ENCODE results near the gene ERVFRD-1. TPM values are rescaled to one million over a fixed set of nuclear protein-coding genes. Genes with fewer than 3 reads are reported as not detected.

The ERVFRD-1 gene
- total and polyA plus RNA-seq, 4 donors, result 0.06 to 0.26 (median 0.13) TPM

DNA sequence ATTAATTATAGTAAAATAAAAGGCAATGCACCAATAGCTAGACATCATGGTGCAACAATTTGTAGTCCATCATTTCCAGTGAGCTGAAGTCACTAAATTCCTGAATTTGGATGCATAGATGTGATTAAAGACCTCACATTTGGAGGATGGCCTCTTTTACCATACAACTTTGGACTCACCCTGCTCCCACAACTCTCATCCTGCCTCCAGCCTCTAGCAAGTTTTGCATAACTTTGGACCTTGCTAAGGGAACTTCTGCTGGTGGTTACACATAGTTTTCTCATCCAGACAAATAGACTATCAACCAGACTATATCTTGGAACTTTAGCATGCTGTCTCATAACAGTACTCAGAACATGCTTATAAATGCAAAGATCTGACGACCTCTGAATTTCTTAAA, 54.7 kb downstream of the ERVFRD-1 start:
- WGBS, 2 donors, result 74 to 79% methylated on average over 1 of the region's 1 CpG
- no peak for TF ChIP-seq CTCF (IDR thresholded peaks at IDR 0.05; ENCODE audit: control extremely low read depth, extremely low read depth)
- H3K4me3 ChIP-seq, result no peak overlapping the region
- ATAC-seq (ENCODE audit: insufficient read depth, low FRiP score) (no peak), DNase-seq (no peak)
- H3K4me1 ChIP-seq (ENCODE audit: control insufficient read depth in 5 of 5, insufficient read depth in 5 of 5, low read length in 5 of 5), result no peaks in the 10 kb centered on the region
- H3K36me3 ChIP-seq (ENCODE audit: control insufficient read depth in 4 of 4, insufficient read depth in 4 of 4, low read length in 4 of 4), result no peaks in the 10 kb centered on the region
- H3K27me3 ChIP-seq (ENCODE audit: control insufficient read depth in 3 of 3, insufficient read depth in 3 of 3, low read length in 2 of 3), result no peaks in the 10 kb centered on the region
- no peak overlapping the region for H3K9ac ChIP-seq (ENCODE audit: insufficient read depth in 1 of 2, low read length in 2 of 2)
- H3K9me3 ChIP-seq (ENCODE audit: control insufficient read depth in 4 of 4, insufficient read depth in 3 of 4, low read length in 3 of 4), result no peaks in the 10 kb centered on the region
- H3K27ac ChIP-seq (ENCODE audit: low read depth in 1 of 2, low read length in 1 of 2), result no peak overlapping the region

GRCh38 chr6:11055127-11055627, 56.3 kb downstream of the ERVFRD-1 start:
- Histone ChIP-seq H3K36me3 (ENCODE audit: control insufficient read depth in 4 of 4, insufficient read depth in 4 of 4, low read length in 4 of 4) (no peaks in the 10 kb centered on the region), H3K9ac (ENCODE audit: insufficient read depth in 1 of 2, low read length in 2 of 2) (no peak overlapping the region), H3K9me3 (ENCODE audit: control insufficient read depth in 4 of 4, insufficient read depth in 3 of 4, low read length in 3 of 4) (no peaks in the 10 kb centered on the region), H3K4me3 (no peak overlapping the region), H3K27me3 (ENCODE audit: control insufficient read depth in 3 of 3, insufficient read depth in 3 of 3, low read length in 2 of 3) (no peaks in the 10 kb centered on the region), H3K4me1 (ENCODE audit: control insufficient read depth in 5 of 5, insufficient read depth in 5 of 5, low read length in 5 of 5) (no peaks in the 10 kb centered on the region), H3K27ac (ENCODE audit: low read depth in 1 of 2, low read length in 1 of 2) (no peak overlapping the region)
- no peak for DNase-seq
- 44 to 70% methylated on average over 4 of the region's 4 CpGs for WGBS, 2 donors
- no peak for ATAC-seq (ENCODE audit: insufficient read depth, low FRiP score)
- TF ChIP-seq CTCF (IDR thresholded peaks at IDR 0.05; ENCODE audit: control extremely low read depth, extremely low read depth), result no peak

- no peak overlapping the region for H3K27ac ChIP-seq (ENCODE audit: low read depth in 1 of 2, low read length in 1 of 2)
- DNase-seq, result no peak
- TF ChIP-seq CTCF (IDR thresholded peaks at IDR 0.05; ENCODE audit: control extremely low read depth, extremely low read depth), result no peak
- H3K36me3 ChIP-seq (ENCODE audit: control insufficient read depth in 4 of 4, insufficient read depth in 4 of 4, low read length in 4 of 4), result no peaks in the 10 kb centered on the region
- H3K9ac ChIP-seq (ENCODE audit: insufficient read depth in 1 of 2, low read length in 2 of 2), result no peak overlapping the region
- no peaks in the 10 kb centered on the region for H3K4me1 ChIP-seq (ENCODE audit: control insufficient read depth in 5 of 5, insufficient read depth in 5 of 5, low read length in 5 of 5)
- H3K27me3 ChIP-seq (ENCODE audit: control insufficient read depth in 3 of 3, insufficient read depth in 3 of 3, low read length in 2 of 3), result no peaks in the 10 kb centered on the region
- ATAC-seq (ENCODE audit: insufficient read depth, low FRiP score), result no peak
- 85 to 93% methylated on average over 1 of the region's 1 CpG for WGBS, 2 donors
- no peak overlapping the region for H3K4me3 ChIP-seq
- no peaks in the 10 kb centered on the region for H3K9me3 ChIP-seq (ENCODE audit: control insufficient read depth in 4 of 4, insufficient read depth in 3 of 4, low read length in 3 of 4)
Observed at GRCh38 chr6:11054722-11055121, 56.8 kb downstream of the ERVFRD-1 start.

DNA sequence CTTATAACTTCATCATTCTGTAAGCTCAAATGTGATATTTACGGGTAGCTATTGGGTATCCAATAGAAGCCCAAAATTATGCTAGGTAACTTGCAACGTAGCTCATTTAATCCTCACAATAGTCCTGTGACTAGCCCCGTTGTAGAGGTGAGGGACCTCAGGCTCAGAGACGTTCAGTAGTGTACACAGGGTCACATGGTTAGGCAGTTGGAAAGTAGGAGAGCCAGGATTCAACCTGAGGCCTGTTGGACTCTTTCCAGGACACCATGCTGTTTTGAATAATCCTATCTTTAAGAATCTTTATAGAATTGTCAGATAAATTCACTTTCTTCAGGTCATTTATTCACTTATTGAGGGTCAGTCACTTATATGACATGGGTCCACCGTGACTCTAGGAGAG, 58.2 kb downstream of the ERVFRD-1 start:
- Histone ChIP-seq H3K27ac (ENCODE audit: low read depth in 1 of 2, low read length in 1 of 2) (no peak overlapping the region), H3K4me1 (ENCODE audit: control insufficient read depth in 5 of 5, insufficient read depth in 5 of 5, low read length in 5 of 5) (no peaks in the 10 kb centered on the region), H3K27me3 (ENCODE audit: control insufficient read depth in 3 of 3, insufficient read depth in 3 of 3, low read length in 2 of 3) (no peaks in the 10 kb centered on the region), H3K4me3 (no peak overlapping the region), H3K36me3 (ENCODE audit: control insufficient read depth in 4 of 4, insufficient read depth in 4 of 4, low read length in 4 of 4) (no peaks in the 10 kb centered on the region), H3K9ac (ENCODE audit: insufficient read depth in 1 of 2, low read length in 2 of 2) (no peak overlapping the region), H3K9me3 (ENCODE audit: control insufficient read depth in 4 of 4, insufficient read depth in 3 of 4, low read length in 3 of 4) (no peaks in the 10 kb centered on the region)
- no peak for ATAC-seq (ENCODE audit: insufficient read depth, low FRiP score)
- WGBS, 2 donors, result 82 to 91% methylated on average over 5 of the region's 5 CpGs
- TF ChIP-seq CTCF (IDR thresholded peaks at IDR 0.05; ENCODE audit: control extremely low read depth, extremely low read depth), result no peak
- DNase-seq, result no peak
